ENCODE data around the gene RPL10L.

RPL10L gene

DNA sequence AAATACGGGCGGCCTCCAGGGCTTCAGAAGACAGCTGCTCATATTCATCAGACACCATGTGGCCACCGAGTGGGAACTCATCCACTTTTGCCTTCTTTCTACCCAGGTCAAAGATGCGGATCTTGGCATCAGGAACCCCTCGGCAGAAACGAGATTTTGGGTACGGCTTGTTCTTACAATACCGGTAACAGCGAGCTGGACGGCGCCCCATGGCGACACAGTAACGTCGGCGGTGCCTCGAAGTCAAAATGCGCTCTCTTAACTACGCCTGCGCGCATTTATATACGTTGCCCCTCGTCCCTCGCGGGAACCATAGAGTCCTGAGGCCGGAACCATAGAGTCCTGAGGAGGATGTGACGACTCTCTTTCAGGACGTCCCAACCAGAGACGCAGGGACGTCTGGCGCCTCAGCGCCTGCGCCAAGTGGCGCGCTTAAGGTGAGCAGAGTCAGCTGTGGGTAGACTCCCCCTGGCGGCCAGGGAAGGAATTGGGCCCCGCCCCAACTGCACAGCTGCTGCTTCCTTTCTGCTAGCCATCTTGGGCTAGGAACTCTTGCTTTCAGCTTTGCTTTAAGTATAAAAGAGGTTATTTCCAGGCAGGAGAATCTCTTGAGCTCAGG is at the start of gene RPL10L:
TSS of gene RPL10L (minus strand) at position 256 of the 619 bp plus-strand sequence. CDS start at position 211, 45 bp downstream.
- DNase-seq, result no peak

- DNase-seq, result no peak
Observed at GRCh38 chr14:46691819-46692218, 40.2 kb upstream of the RPL10L start.

DNA sequence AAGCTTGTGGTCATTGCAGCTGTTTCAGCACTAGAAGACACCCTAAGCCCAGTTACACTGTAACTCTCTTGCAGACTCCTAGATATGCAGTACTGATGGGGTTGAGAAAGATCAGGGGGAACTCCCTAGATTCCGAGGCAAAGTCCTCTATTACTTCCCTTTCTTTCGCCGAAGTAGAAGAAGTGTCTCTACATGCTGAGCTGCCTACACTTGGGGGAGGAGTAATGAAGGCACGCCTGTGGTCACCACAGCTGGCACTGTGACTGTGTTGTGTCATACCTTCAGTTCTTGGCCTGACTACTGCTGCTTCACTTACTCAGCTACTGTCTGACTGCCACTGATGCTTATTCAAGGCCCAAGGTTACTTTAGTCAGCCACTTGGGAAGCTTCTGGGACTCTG is 35.1 kb upstream of the RPL10L start:
- DNase-seq, result no peak

- no peak for DNase-seq
Observed at GRCh38 chr14:46672128-46672527, 20.5 kb upstream of the RPL10L start.

DNA sequence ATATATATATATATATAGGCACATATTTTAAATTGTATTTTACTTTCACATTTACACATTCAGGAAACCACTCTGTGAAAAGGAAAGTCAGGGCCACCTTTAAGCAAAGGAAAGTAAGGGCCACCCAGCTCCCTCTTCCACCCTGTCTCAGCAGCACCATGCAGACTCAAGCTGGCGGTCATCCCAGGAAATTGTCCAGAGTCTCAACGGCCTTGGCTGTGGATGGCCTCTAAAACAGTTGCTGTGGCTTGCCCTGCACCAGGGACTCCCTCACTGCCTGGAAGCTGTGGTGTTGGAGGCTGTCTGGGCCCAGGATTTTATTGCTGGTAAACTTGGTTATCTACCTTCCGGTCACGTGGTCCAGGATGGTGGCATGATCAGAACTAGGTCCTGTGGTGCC is 11.8 kb upstream of the RPL10L start:
- DNase-seq, result no peak

DNA sequence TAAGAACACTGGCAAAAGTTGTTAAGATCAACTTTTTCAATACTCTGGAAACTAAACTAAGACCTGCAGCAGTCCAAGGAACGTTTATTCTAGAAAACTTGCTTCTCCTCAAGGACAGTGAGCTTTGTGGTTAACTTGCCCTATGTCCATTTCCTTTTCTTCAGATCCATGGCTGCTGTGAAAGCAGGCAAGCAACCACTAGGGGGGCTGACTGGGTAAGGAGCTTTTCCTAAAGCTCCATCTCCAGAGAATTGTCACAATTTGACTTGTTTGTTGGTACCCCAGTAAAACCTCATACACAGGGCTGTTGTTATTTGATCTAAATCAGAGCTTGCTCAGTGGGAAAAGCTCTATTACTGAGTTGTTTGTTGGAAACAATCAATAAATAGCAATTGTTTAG is 10.1 kb upstream of the RPL10L start:
- no peak for DNase-seq

- no peak for DNase-seq
Observed at GRCh38 chr14:46653031-46653755, 1.6 kb upstream of the RPL10L start.

GRCh38 chr14:46646796-46647195 is 4.8 kb downstream of the RPL10L start:
- DNase-seq, result no peak

DNA sequence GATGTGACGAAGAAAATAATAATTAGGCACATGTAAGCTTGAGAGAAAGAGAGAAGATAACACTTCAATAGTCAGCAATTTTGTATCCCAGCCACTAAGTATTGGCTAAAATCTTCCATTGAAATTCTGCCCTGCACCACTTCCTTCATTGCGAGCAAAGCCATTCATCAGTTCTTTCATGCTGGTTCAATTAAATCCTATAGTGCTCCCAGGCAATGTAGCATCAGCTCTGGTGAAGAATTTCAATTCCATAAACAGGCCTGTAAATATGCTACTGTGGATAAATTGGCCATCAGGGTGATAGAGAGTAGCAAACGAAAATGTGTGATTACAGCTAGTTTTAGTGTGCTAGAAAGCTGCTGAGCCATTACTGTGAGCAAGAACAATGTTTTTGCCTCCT is 24.7 kb downstream of the RPL10L start:
- DNase-seq, result no peak
